Femur (tissue), 1 donor: ENCODE data around the gene AKT3.
"Not testable (repeated sequence)": the region's sequence is repeated elsewhere in the genome, so short reads cannot be mapped to it uniquely, and the experiment has no call there.

ENCODE experiments used
- DNase-seq: peaks from one replicate; pipeline ENCODE4 v3.0.0-alpha.2; 2017

AKT3 gene

DNA sequence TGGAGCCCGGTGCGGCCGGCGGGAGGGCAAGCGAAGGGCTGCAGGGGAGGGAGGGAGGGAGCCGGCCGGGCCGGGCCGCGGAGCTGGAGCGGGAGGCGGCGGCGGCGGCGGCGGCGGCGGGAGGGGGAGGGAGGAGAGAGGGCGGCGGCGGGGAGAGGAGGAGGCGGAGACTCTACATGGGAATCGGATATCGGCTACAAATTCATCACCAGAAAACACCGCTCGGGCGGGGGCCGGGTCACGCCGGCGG is at the start of gene AKT3:
AKT3 (minus strand) TSS at position 42 of the 250 bp plus-strand sequence. CDS start 7,073 bp downstream, outside the sequence.
- DNase-seq, result peak; percentile 89

- no peak for DNase-seq
Observed at GRCh38 chr1:243898278-243898677, 48.2 kb upstream of the AKT3 start.

DNA sequence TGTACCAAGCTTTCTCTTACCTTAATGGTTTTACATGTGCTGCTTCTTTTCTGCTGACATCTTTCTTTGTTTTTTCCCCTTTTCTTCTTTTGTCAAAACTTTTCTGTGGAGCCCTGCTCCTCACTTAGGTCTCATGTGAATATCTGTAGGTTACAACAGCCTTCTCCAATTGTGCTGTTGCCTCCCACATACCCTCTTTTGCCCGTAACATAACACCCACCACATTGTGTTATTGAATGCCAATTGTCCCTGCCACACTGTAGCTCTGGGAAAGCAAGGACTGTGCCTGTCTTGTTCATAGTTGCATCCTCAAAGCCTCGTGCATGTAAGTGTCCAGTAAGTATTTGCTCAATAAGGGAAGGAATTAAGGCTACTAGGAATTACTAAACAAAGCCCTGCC is 46.3 kb upstream of the AKT3 start:
- no peak for DNase-seq

DNA sequence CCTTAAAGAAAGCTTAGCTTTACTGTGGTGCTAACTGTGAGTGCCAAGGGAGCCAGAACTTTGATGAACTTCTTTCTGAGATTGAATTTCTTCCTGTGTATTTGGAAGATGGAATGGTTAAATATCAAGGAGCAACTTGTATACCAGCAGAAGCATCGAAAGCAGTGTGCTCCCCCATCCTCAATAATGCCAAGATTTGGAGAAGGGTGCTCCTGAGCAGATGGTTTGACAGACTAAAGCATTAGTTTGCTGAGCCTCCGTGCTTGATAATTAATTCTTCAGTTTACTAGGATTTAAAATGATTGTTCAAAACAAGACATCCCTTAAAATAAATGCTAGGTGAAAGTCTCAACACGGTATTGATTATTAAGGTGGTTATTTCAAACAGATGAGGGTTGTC is 42.4 kb upstream of the AKT3 start:
- no peak for DNase-seq

DNA sequence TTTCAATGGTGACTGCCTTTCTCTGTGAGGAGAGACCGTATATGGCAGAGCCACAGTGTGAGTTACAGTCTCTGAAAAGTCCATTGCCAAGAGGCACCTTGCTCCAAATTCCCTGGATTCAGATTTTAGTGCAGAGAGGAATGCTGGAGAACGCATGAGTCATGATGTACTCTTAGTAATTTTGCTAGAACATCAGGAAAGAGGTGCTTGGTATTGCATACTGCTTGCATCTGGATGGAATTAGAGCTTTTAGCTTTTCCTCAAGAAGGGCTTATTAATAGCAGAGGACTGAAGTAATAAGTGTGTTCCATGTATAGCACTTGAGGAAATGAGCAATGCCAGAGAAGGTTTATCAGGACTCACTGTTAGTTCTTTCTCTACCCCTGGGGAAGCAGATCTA is 40.5 kb upstream of the AKT3 start:
- DNase-seq, result no peak

- no peak for DNase-seq
Observed at GRCh38 chr1:243885806-243886205, 35.8 kb upstream of the AKT3 start.

- no peak for DNase-seq
Observed at GRCh38 chr1:243884603-243885002, 34.6 kb upstream of the AKT3 start.

GRCh38 chr1:243883551-243883950 is 33.5 kb upstream of the AKT3 start:
- no peak for DNase-seq

DNA sequence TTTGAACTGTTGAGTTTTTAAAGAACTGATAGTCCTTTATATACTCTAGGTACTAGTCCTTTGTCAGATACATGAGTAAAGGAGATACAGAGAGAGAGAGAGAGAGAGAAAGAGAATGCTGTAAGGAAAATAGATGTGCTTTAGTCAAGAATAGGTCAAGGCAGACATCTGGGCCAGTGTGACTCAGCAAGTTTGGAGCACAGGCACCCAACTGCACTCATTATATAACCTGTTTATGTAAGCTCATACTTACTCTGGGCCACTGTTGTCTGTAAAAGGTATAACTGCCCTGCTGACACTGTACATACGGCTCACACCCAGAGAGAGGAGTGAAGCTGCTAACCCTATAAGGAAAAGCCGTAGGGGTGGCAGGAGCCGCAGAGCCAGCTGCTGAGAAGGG is 32.2 kb upstream of the AKT3 start:
- no peak for DNase-seq

DNA sequence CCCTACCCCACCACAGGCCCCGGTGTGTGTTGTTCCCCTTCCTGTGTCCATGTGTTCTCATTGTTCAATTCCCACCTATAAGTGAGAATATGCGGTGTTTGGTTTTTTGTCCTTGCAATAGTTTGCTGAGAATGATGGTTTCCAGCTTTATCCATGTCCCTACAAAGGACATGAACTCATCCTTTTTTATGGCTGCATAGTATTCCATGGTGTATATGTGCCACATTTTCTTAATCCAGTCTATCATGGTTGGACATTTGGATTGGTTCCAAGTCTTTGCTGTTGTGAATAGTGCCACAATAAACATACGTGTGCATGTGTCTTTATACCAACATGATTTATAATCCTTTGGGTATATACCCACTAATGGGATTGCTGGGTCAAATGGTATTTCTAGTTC is 27.0 kb upstream of the AKT3 start:
- DNase-seq, result not testable (repeated sequence)

- DNase-seq, result no peak
Observed at GRCh38 chr1:243855616-243856318, 5.7 kb upstream of the AKT3 start.

- no peak for DNase-seq
Observed at GRCh38 chr1:243851765-243852164, 1.7 kb upstream of the AKT3 start.

DNA sequence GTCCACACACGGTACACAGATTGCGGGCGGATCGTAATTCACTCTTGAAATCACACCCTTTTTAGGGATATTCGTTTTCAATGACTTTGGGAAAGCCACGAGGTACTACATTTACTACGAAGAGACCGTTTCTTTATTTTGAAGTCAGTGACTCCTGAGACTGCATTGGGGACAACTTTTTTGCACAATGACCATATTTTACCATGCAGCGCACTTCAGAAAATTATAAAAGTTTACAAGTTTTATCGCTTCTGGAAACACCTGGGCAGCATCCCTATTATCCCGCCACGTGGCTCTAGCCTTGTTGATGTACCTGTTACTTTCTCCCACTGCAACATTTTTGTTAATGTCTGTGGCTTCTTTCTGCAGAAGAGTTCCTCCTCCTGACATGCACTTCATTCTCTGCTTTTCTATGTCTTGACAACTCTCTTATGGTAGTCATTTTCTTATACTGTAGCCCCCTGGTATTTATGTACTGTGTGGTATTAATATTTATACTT is 1.3 kb upstream of the AKT3 start:
- no peak for DNase-seq

- peak; percentile 87 for DNase-seq
Observed at GRCh38 chr1:243850452-243851256, 611 bp upstream of the AKT3 start.

DNA sequence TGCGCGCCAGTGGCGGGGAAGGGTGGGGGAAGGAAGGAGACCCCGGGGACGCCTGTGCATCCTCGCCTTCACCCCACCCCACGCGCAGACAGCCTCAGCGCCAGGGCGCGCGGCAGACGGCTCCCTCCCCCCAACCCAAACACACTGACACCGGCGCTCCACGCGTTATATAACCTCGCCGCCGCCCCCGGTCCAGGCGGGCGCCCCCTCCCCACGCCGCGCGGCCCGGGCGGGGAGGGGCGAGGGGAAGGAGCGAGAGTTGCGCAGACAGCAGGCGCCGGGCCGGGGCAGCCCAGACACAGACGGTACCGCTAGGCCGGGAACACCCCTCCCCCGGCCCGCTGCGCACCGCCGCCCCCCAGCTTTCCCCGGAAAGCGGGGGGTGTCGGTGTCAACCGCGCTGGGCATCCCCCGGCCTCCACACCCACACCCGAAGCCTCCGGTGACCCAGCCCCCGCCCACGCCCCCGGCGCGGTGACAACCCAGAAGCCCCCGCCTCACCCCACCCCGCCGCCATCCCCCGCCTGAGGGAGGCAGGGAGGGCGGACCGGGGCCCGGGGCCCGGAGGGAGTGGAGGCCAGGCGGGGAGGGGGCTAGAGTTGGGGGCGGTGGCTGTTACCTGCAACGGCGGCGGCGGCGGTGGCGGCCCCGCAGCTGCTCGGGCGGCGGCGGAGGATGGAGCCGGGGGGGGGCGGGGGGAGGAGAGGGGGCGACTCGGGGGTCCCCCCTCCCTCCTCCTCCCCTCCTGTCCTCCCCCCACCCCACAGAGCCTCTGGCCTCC is 432 bp downstream of the AKT3 start:
- DNase-seq, result peak; percentile 70

GRCh38 chr1:243848858-243849420 is 1.1 kb downstream of the AKT3 start:
- no peak for DNase-seq

DNA sequence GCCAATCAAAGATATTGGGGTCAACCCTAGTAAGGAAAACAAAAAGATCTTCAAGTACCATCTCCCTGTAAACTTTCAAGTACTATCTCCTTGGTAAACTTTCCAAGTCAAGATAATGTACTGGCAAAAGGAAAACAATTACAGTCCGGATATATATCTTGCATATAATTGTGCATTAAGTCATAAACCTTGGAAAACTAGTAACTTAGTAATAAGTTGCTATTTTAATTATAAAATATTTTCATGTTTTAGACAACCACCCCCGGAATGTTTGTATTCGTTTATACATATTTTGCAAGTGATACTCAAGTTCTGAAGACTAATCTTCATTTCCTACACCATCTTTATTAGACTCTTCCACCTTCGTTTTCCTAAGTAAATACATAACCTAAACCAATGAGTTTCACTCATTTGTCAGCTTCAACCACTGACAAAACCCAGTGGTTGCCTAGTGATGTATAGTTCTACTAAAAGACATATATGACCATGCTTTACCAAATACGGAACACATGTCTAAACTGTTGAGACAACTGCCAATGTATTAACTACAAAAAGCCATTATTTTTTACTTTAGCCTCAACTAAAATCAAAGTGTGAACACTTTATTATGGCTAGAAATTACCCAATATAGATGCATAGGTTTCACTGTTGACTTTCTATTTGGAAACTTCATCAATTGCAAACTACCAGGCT is 1.7 kb downstream of the AKT3 start:
- DNase-seq, result no peak

- DNase-seq, result no peak
Observed at GRCh38 chr1:243846761-243847160, 3.3 kb downstream of the AKT3 start.

- no peak for DNase-seq
Observed at GRCh38 chr1:243845888-243846287, 4.2 kb downstream of the AKT3 start.

DNA sequence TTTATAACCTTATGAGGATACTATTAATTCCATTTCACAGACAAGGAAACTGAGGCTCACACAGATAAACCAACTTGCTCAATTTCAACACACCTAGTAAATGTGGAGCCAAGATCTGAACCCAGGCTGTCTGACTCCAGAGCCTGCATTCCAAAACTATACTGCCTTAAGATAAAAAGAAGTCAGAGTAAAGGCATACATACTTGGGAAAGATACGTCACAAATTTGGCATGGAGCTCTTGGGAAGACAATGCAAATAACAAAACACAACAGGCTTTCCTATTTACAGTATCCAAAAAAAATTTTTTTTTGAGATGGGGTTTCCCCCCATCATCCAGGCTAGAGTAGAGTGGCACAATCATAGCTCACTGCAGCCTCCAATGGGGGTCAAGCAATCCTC is 5.9 kb downstream of the AKT3 start:
- no peak for DNase-seq

DNA sequence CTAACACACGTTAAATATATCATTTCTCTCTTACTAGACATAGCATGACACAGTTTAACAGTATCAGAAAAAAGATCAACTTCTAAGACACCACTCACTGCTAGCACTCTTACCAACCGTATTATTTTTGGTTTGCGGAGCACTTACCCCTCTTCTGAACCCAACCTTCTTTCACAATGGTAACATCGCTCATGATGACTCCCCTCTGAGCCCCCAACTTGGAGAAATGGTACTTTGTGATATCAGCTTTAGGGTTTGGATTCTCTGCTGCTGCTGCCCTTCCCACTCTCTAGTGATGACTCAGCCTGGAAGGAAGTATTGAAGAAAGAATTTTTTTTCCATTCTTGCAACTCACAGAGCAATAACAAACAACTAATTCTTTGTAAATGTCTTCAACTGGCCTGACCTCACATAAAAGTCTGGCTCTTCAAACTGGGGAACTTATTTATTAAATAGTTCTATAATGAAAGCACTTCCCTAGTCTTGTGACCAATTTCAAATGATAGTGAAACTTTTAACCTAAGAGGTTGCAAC is 7.0 kb downstream of the AKT3 start:
- no peak for DNase-seq

DNA sequence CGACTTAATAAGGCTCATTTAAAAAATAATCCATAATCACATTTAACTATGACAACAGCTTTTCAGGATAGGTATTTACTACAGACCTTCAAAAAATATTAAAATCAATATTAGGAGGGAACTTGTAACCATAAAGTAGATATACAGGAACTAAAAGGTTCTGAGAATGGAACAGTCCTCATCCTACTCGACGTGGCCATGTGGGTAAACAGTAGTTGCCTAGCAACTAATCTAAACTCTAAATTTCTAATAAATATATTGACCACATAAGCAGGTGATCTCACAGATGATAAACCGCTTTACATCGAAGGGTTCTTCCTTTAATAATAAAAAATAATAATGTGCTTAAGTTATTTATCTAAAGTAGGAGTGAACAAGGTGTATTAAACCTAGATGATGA is 7.9 kb downstream of the AKT3 start:
- DNase-seq, result no peak

GRCh38 chr1:243841507-243841906 is 8.5 kb downstream of the AKT3 start:
- no peak for DNase-seq
